Renal cortical epithelial cell (primary cell): ENCODE results near the gene TMEM121. TPM values are rescaled to one million over a fixed set of nuclear protein-coding genes. Genes with fewer than 3 reads are reported as not detected.
"Not testable (repeated sequence)": the region's sequence is repeated elsewhere in the genome, so short reads cannot be mapped to it uniquely, and the experiment has no call there.

Experiments used
- DNase-seq: peaks from one replicate; pipeline ENCODE4 v3.0.0-alpha.2; 2011; ENCODE audit warnings: low read depth
- total RNA-seq: library from RNA; depleted of rRNA; stranded (reverse); fragments of >200 nt; gene quantifications from 2 replicates; pipeline ENCODE4 v1.2.3, GENCODE V29; 2014

Gene TMEM121
- total RNA-seq, 1 donor from 2014 or later = 8.4 TPM

GRCh38 chr14:105547072-105547471, 20.7 kb downstream of the TMEM121 start:
- not testable (repeated sequence) for DNase-seq

GRCh38 chr14:105547741-105548169, 21.4 kb downstream of the TMEM121 start:
- no peak for DNase-seq

DNA sequence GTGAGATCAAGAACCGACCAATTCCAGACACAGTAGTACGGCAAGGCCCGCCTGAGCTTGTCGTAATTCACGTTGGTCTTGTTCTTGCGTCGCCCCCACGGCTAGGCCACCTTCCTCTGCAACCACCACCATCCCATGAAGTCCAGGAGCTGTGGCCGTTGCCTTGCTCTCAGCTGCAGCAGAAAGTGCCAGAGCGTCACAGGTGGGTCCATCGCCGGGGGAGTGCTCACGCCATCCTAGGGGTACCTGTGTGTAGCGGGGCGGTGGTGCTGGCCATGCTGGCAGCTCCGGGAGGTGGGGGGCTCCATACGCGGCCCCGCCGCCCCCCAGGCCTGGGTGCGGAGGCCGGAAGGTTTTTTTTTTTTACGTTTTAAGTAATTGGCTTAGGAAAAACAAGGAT, 23.1 kb downstream of the TMEM121 start:
- DNase-seq = no peak

GRCh38 chr14:105554022-105554421, 27.6 kb downstream of the TMEM121 start:
- no peak for DNase-seq

DNA sequence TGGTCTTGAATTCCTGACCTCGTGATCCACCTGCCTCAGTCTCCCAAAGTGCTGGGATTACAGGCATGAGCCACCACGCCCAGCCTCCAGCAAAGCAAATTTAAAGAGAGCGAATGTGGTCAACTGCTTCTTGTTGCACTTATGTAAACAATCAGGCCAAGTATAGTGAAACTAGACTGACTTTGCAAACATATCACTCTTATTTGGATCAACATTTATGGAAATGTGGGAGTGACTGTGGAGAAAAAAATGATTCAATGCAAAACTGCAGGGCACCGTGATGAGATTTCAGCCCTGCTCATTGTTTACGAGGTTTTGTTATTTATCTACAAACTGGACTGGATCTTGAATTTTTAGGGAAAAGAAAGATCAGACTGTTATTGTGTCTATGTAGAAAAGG, 28.1 kb downstream of the TMEM121 start:
- DNase-seq = no peak

DNA sequence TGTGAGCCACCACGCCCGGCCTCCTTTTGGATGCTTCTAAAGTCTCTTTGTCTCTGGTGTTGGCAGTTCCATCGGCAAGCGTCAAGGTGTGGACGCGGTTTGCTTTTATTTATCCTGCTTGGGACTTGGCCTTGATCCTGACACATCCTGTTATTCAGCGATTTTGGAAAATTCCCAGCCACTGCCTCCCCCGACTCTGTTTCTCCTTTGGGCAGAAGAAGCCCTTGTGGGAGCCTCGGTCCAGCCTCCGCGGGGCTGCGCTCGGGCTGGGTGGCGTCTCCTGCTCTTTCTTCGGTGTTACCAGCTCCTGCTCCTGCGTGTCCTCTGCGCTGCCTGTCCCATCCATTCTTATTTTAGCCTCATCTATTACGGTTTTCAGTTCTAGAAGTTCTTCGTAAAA, 31.3 kb downstream of the TMEM121 start:
- not testable (repeated sequence) for DNase-seq

GRCh38 chr14:105558449-105559154, 32.2 kb downstream of the TMEM121 start:
- DNase-seq = not testable (repeated sequence)

- not testable (repeated sequence) for DNase-seq
Measured at GRCh38 chr14:105559384-105560047, 33.1 kb downstream of the TMEM121 start.

GRCh38 chr14:105560048-105560669, 33.8 kb downstream of the TMEM121 start:
- DNase-seq = not testable (repeated sequence)

DNA sequence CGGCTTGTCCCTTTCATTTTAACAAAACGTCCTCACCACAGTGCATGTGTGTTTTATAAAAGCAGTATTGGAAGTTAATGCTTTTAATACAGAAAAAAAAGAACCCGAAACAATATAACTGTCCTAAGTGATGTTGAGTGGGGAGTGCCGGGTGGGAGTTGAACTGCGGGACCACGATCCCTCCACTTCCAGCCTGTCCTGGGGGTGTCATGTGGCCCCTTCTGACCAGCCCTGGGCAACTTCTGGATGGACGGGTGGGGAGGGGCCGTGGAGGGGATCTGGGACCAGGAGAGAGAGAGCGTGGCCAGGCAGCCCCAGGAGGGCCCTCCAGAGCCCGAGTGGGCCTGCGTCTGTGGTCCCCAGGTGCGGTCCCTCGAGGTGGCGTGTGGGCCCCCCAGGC, 35.0 kb downstream of the TMEM121 start:
- DNase-seq = not testable (repeated sequence)

DNA sequence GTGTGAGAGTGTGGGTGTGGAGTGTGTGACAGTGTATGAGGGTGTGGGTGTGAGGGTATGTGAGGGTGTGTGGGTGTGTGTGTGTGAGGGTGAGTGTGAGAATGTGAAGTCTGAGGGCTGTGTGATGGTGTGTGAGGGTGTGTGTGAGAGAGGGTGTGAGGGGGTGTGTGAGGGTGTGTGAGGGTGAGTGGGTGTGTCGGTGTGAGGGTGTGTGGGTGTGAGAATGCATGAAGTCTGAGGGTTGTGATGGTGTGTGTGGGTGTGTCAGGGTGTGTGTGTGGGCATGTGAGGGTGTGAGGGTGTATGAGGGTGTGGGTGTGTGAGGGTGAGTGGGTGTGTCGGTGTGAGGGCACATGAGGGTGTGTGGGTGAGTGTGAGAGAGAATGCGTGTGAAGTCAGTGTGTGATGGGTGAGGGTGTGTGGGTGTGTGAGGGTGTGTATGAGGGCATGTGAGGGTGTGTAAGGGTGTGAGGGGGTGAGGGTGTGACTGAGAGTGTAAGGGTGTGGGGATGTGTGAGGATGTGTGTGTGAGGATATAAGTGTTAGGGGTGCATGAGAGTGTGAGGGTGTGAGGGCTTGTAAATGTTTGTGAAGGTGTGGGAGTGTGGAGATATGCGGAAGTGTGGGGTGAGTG, 36.4 kb downstream of the TMEM121 start:
- no peak for DNase-seq

DNA sequence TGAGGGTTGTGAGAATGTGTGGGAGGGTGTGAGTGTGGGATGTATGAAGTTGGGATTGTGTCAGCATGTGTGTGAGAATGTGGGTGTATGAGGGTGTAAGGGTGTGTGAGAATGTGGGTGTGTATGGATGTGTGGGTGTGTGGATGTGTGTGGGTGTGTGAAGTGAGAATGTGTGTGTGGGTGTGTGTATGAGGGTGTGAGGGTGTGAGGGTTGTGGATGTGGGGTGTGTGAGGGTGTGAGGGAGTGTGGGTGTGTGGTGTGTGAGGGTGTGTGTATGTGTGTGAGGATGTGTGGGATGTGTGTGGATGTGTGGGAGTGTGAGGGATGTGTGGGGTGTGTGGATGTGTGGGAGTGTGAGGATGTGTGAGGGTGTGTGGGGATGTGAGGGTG, 37.0 kb downstream of the TMEM121 start:
- no peak for DNase-seq

DNA sequence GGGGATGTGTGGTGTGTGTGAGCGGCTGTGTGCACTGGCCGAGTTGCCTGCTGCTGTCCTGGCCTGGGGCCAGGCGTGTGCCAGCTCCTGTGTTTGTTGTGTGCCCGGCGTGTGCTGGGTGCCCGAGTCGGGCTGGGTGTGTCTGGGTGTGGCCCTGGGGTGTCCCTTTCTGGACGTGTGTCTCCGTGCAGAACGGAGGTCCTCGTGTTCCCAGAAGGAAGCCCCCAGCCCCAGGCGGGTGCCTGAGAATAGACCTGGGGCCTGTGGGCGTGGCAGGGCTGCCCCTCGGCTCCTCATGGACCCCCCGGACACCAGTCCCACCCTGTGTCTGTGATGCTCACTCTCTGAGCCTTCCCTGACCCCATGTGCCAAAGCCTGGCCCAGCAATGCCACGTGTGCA, 38.2 kb downstream of the TMEM121 start:
- DNase-seq = not testable (repeated sequence)

- not testable (repeated sequence) for DNase-seq
Measured at GRCh38 chr14:105565185-105565919, 39.0 kb downstream of the TMEM121 start.

DNA sequence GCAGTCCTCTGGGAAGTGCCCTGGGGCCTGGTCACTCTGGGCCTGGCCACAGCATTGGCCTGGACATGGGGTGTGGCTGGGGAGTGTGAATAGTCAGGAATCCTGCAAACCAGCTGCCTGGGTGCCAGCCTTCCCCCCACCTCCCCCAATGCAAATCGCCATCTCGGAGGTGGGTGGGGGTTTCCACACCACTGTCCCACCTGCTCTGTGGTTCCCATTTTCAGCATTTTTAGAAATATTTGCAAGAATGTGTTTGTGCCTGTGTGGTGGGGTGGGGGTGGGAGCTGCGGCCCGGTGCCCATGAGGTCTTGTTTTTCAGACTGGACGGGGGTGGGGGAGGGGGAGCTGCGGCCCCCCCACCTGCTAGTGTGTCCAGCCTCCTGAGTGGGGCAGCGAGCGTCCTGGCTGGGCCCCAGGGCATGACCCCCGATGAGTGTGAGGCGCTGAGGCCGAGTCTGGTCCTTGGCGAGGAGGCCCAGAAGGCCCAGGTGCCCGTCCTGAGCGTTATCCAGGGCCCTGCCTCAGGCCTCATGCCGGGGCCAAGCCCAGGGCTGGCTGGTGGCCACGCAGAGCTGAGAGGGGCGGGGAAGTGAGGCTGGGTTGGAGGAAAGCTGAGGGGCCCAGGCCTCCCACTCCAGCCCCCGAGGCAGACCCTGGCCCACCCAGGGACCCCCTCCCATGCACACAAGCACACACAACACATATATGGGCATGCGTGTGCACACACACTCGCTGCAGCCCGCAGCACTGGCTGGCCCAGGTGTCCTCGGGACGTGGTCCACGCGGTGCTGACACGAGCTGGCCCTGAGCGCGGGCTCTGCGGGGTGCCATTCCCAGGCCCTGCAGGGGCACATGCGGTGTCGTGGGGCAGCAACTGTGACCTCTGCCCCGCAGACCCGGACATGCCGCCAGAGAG, 40.1 kb downstream of the TMEM121 start:
- not testable (repeated sequence) for DNase-seq

DNA sequence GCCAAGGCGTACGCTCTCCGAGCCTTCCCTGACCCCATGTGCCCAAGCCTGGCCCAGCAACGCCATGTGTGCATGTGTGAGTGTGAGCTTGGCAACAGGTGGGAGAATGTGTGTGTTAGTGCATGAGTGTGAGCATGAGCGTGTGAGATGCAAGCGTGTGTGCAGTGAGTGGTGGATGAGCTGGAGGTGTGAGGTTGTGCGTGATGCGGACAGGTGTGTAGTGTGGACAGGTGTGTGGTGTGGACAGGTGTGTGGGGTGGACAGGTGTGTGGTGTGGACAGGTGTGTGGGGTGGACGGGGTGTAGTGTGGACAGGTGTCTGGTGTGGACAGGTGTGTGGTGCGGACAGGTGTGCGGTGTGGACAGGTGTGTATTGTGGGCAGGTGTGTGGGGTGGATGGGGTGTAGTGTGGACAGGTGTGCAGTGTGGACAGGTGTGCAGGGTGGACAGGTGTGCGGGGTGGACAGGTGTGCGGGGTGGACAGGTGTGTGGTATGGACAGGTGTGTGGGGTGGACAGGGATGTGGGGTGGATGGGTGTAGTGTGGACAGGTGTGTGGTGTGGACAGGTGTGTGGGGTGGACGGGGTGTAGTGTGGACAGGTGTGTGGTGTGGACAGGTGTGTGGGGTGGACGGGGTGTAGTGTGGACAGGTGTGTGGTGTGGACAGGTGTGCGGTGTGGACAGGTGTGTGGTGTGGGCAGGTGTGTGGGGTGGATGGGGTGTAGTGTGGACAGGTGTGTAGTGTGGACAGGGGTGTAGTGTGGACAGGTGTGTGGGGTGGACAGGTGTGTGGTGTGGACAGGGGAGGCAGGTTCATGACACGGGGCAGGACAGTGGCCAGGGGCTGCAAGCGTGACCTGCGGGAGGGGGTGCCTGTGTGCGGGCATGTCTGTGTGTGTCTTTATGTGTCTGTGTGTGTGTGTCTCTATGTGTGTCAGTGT, 41.1 kb downstream of the TMEM121 start:
- DNase-seq = not testable (repeated sequence)

DNA sequence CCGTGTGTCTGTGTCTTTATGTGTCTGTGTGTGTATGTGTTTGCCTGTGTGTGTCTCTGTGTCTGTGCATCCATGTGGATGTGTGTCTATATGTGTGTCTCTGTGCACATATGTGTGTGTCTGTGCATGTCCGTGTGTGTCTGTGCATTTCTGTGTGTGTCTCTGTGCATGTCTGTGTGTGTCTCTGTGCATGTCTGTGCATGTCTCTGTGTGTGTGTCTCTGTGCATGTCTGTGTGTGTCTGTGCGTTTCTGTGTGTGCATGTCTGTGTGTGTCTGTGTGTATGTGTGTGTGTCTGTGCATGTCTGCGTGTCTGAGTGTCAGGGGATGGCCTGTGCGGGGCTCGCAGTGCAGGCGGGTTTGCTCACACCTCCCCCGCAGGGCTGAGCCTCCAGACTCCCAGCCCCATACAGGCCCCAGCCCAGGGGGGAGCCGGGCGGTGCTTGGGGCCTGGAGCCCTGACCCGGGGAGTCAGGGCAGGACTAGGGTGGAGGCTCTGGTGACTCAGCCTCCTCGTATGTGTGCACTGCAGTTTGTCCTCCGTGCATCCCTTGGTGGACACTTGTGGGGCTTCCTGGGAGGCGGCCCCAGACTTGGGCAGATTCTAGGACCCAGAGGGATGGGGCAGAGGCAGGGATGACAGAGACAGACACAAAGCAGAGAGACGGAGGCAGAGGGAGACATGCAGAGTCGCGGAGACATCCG, 41.9 kb downstream of the TMEM121 start:
- not testable (repeated sequence) for DNase-seq

GRCh38 chr14:105568859-105569766, 42.7 kb downstream of the TMEM121 start:
- no peak for DNase-seq
